G401 (cell line): ENCODE data around the gene RSPH6A. TPM values are rescaled to one million over a fixed set of nuclear protein-coding genes. Genes with fewer than 3 reads are reported as not detected.

ENCODE experiments used
- DNase-seq: peaks from one replicate; pipeline ENCODE4 v3.0.0-alpha.2; 2015; ENCODE audit warnings: low spot score
- in situ Hi-C: cut with HindIII; loops from 2 replicates; pipeline ENCODE4 v1.10.0; 2016; ENCODE audit warnings: low sequenced_read_pairs, mixed read lengths
- total RNA-seq: library from RNA; depleted of rRNA; stranded (reverse); fragments of >200 nt; shearing (Covaris generic); gene quantifications from 2 replicates; pipeline ENCODE4 v1.2.3, GENCODE V29; 2014; rRNA removed

The RSPH6A gene
- total RNA-seq = 0.12 TPM in 1 of 2 replicates, not detected in the other

DNA sequence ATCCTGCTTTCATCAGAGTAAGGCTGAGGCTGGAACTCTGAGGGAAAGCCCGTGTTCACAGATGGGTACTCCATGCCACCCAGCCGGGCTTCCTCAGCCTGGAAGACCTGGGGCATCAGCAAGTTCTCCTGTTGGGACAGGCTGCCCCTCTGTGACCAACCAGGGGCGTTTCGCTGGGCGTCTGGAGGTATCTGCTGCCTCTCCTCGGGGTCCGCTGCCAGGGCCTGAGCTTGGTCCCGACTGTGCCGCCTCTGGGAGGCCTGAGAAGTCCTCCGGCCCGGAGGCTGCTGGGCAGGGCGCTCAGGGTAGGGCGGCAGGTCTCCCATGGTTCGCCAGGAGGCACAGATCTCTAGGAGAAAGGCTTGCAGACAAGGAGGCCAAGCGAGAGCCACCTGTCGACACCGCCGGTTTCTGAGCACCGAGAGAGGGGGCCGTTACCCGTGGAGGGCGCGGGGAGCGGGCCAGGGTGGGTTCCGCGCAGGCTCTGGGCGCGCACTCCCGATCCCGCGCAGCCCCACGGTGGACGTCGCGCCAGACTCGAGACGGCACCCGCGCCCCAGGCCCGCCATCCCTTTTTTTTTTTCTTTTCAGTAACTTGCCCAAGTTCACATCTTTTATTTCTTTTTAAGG is at the start of gene RSPH6A:
Gene RSPH6A (minus strand): TSS at position 458 of the 630 bp plus-strand sequence. CDS start 132 bp downstream, at position 326.
- DNase-seq = no peak
- in situ Hi-C loops = no loop called here

DNA sequence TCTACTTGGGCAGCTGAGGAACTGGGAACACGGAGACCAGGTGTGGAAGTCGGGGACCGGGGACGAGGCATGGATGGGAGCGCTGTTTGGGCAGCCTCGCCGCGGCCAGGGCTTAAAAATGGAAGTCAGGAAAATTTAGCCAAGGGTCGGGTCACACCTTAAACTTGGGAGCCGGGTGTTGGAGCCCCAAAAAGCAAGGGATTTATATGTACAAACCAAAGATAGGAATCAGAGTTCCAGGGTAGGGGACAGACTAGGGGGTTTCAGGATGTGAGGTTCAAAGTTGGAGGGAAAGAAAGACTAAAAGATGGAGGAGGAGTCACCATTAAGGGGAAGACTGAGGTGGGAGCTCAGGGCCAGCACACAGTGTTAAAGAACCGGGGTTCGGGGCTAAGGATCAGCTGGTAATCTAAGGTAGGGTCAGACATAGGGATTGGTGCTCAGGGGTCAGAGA is 49.5 kb upstream of the RSPH6A start:
- in situ Hi-C loops = no loop called here
- DNase-seq = no peak

DNA sequence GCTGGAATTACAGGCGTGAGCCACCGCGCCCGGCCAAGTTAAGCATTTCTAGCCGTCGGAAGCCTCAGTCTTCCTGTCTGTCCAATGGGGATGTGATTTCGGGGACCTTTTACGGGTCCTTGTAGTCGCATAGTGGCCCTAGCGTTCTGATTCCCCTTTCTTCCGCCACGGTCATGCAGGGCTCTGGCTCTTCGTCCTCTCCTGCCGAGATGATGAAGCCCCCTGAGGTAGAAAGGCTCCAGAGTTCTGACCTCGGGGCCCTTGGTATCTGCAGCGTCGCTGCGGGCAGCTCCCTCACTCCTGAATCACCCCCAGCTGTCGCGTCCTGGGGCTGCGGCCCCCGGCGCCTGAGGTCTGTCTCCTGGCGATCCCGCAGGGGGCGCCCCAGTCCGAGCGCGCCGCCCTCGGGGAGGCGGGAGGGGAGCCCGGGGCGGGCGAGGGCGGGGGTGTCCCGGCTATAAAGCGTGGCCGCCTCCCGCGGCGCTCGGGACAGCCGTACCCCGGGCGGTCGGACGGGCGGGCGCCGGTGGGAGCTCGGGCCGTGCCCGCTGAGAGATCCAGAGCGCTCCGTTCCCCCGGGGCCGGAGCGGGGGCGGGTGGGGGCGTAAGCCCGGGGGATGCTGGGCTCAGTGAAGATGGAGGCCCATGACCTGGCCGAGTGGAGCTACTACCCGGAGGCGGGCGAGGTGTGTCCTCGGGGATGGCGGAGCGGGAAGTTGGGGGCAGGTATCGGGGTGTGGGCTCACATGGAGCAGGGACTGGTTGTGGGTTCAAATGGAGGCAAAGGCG is 48.9 kb upstream of the RSPH6A start, which contains the start of gene FOXA3:
Gene FOXA3 (plus strand): TSS at position 487 of the 789 bp plus-strand sequence. CDS start 131 bp downstream, at position 618.
- in situ Hi-C loops = no loop called here
- DNase-seq = no peak

DNA sequence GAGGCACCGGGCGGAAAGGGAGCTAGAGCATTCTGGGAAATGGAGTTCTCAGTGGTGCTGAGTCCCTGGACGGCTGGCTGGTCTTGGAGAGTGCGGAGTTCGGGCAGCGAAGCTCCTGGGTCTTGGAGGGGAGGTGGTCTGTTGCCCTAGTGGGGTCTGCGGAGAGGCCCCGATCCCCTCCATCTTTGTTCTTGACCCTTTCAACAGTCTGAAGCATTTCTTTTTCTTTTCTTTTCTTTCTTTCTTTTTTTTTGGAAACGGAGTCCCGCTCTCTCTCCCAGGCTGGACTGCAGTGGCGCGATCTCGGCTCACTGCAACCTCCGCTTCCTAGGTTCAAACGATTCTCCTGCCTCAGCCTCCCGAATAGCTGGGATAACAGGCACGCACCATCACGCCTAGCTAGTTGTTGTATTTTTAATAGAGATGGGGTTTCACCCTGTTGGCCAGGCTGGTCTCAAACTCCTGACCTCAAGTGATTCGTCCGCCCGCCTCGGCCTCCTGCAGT is 48.3 kb upstream of the RSPH6A start:
- no peak for DNase-seq
- in situ Hi-C loops = no loop called here

DNA sequence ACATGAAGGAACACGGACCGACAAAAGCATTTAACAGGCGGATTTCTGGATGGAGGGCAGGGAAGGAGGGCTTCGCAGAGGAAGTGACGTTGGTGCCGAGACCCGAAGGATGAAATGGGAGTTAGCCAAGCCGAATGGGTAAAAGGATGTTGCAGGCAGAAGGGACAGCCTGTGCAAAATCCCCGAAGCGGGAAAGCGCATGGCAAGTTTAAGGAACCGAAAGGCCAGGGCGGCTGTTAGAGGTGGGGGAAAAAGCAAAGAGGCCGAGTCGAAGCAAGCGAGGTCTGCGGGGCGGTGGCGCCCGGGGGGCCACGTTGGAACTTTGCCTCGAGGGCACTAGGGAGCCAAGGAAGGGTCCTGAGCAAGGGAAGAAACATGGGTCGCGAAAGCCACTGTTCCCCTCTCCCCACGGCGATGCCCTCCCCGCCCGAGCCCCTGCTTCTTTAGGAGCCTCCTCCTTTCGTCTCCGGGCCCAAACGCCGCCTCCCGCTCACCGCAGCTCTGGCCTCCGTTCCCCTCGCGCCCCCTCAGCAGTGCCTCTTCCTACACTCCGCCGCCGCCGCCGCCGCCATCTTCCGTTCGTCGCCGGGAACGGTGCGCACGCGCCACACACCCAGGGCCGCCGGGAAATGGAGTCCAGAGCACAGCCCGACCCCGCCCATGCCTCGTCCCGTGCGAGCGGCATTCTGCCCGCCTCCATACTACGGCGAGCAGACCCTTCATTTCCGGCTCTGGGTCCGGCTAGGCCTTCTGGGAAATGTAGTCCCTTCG is 47.6 kb upstream of the RSPH6A start, which contains the start of gene SYMPK:
Gene SYMPK (minus strand): TSS at position 584 of the 771 bp plus-strand sequence. CDS start 8,652 bp downstream, outside the sequence.
- peak; percentile 99 for DNase-seq
- in situ Hi-C loops = no loop called here

DNA sequence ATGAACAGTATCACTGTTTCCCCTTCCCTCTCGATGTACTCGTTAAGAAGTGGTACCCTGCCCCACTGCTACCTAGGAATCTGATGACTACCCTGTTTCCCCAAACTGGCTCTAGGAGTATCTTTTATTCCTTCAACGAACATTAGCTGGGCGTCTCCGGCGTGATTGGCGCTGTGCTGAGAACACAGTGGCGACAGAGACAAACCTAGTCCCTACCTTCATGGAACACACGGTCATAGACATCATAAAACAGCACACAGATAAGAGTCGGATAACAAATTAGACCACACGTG is 47.1 kb upstream of the RSPH6A start:
- in situ Hi-C loops = no loop called here
- no peak for DNase-seq

DNA sequence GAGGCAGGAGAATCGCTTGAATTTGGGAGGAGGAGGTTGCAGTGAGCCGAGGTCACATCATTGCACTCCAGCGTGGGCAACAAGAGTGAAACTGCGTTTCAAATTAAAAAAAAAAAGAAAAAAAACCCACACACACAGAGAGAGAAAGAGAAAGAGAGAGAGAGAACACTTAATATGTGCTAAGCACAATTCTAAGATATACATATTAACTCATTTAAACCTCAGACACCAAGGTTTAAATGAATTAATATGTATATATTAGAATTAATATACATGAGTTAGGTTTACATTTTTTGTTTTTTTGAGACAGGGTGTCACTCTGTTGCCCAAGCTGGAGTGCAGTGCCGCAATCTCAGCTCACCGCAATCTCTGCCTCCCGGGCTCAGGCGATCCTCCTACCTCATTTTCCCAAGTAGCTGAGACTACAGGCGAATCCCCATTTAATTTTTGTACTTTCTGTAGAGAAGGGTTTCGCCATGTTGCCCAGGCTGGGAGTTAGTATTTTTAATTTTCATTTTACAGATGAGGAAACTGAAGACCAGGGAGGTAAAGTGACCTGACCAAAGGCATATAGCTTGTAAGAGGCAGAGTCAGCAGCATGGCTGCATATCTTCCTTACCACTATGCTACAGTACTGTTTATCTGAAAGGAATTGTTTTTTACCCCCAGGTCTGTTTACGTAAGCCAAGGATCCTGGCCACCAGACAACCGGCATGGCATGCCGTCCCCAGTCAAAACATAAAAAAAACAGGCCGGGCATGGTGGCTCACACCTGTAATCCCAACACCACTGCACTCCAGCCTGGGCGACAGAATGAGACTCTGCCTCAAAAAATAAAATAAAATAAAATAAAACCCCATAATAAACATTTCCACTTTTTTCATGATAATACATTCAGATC is 45.5 kb upstream of the RSPH6A start:
- no peak for DNase-seq
- in situ Hi-C loops = no loop called here

DNA sequence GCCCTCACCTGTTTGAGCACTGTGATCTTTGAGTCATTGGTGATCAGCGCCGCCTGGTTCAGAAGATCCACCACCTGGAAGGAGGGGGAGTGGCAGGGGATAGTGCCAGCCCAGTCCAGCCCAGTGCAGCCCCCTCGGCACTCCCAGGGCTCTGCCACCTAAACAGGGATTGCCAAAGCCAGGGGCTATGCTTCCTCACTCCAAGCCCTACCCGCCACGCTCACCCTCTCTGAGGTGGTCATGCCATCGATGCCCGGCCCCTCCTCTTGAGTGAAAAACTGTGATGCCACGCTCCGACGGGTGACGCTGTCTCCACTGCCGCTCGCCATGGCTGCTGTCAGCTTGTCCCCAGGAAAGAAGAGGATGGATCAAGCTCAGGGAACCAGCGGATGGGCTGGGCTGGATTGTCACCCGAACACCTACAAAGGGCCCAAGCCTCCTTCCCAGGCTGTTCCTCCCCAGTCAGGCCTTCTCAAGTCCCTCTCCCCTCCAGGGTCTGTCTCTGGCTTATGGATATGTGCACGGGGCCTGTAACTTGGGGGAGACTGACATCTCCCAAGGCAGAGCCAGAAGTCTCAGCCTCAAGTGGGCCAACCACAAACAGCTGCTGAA is 39.2 kb upstream of the RSPH6A start:
- in situ Hi-C loops = no loop called here
- DNase-seq = no peak

DNA sequence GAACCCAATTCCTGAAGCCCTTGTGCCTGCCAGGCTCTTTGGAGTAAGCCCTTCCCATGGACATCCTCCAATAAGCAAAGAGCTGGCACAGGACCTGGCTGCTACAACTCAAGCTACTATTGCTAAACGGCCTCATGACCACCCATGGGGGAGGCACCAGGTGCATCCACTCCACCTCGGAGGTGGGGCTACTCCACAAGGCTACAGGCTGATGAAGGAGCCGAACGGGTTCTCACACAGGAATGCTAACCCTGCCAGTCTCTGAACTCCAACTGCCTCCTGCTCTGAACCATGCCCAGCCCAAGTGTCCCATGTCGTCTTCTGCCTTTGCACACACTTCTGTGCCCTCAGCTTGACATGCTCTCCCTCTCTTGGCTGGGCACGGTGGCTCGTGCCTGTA is 37.9 kb upstream of the RSPH6A start:
- in situ Hi-C loops = no loop called here
- peak; percentile 9 for DNase-seq

DNA sequence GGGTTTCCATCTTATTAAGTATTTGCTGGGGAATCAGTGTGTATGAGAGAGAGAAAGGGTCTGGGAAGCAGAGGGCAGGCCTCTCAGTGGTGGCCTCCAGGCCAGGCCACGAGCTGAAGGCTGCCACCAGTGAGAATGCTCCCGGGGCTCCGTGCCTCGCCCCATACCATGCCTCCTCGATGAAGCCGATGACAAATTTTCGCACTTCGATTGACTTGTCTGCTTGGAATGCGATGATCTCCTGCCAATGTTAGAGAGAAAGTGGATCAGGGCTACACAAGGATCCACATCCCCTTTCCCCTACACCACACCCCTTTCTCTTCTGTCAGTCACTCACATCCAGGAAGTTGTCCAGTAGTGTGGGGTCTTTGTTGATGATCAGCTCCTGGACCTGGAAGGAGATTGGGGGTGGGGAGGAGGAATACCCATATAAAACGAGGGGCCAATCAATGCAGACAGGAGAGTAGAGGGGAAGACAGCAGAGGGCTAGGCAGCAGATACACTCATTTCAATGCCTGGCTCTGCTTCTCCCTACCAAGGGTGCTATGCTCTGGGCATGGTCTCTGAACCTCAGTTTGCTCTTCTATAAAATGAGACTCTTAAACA is 37.1 kb upstream of the RSPH6A start:
- in situ Hi-C loops = no loop called here
- DNase-seq = no peak

DNA sequence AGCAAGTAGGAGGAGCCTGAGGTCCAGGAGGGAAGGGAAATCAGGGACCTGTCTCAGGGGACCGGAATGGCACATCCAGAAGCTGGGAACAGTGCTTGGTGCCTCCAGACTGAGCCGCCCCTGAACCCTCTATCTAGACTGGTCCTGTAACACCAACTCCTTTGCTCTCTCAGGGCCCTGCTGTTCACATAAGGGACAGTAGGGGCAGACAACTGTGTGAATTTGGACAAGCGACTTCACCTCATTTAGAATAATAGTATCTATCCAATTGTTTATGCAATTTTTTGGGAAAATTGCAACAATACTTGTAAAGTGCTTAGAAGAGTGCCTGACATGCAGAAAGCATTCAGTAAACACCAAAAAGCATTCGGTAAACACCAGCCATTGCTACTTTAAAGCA is 33.8 kb upstream of the RSPH6A start:
- DNase-seq = no peak
- in situ Hi-C loops = no loop called here

DNA sequence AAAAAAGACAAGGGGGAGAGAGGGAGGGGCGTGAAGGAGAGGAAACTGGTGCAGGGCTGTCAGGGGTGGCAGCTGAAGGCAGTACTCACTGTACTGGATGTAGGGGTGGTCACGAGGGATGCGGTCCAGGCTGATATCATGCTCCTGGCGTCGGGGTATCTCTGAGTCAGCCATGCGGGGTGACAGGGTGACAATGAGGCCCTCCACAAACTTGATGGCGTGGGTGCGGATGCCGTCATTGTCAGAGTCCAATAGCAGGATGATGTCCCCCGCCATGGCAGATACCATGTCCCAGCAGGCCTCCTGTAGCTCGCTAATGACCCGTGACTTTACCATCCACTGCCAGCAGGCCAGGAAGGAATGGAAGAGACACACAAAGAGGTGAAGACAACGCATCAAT is 32.6 kb upstream of the RSPH6A start:
- in situ Hi-C loops = no loop called here
- DNase-seq = no peak

DNA sequence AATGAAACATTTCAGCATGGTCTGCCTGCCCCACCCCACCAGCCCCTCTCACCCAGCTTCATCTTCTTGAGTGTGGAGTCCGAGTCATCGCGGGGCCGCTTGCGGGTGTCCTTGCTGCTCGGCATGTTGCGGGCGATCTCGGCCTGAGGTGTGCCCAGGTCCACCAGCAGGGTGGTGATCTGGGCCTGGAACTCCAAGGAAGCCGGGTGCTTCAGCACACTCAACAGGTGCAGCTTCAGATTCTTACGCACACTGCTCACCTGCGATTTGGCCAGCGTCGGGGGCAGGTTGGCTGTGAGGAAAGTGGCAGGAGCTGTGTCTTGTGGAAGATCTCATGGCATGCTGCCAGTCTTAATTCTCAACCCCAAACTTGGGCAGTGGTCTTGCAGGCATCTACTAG is 27.1 kb upstream of the RSPH6A start:
- in situ Hi-C loops = no loop called here
- DNase-seq = no peak

DNA sequence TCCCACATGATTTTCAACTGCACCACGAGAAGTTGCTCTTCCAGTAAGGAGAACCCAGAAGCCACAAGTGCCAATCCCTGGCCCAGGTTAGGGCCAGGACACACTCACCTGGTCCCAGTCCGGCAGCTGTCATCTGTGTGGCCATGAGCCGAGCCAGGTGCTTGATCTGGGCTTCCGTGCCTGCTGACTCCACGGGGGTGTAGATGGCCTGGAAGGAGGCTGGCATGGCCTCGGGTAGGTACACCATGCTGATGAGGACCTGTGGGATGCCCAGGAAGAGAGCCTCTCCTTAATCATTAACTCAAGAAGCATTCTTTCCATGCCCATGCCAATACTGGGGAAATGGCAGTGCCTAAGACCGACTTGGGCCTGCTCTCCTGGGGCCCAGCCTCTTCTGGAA is 19.9 kb upstream of the RSPH6A start:
- in situ Hi-C loops = no loop called here
- DNase-seq = no peak

DNA sequence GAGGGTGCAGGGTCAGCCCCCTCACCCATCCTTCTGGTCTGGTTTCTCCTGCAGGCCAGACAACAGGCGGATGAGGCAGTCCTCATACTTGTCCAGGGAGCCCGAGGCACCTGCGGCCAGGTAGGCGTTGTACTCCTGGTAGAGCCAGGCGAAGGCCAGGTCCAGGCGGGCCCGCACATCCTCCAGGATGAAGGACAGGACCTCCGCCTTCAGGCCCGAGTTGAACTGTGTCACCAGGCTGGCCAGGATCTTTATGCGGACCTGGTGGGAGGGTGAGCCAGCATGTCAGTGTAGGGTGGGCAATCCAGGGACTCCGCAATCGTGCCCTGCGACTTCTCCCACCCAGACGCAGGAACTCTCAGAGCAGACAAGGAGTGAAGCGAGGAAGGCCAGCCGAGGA is 13.8 kb upstream of the RSPH6A start:
- in situ Hi-C loops = no loop called here
- DNase-seq = no peak

DNA sequence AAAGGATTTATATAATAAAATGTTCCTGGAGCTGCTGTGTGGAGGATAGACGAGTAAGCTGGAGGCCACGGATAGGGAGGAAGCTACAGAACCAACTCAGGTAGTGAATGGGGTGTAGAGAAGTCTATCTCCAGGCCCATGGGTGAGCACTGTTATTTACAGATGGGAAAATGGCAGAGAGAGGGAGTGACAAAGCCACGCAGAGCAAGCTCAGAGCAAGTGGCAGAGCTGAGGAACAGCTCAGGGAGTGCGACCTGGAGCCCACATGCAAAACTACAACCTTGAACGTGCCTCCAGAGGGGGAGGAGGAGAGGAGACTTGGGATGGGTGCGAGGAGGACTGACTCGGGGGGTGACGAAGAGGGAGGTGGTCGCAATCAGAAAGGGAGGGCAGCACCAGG is 13.4 kb upstream of the RSPH6A start:
- in situ Hi-C loops = no loop called here
- no peak for DNase-seq

DNA sequence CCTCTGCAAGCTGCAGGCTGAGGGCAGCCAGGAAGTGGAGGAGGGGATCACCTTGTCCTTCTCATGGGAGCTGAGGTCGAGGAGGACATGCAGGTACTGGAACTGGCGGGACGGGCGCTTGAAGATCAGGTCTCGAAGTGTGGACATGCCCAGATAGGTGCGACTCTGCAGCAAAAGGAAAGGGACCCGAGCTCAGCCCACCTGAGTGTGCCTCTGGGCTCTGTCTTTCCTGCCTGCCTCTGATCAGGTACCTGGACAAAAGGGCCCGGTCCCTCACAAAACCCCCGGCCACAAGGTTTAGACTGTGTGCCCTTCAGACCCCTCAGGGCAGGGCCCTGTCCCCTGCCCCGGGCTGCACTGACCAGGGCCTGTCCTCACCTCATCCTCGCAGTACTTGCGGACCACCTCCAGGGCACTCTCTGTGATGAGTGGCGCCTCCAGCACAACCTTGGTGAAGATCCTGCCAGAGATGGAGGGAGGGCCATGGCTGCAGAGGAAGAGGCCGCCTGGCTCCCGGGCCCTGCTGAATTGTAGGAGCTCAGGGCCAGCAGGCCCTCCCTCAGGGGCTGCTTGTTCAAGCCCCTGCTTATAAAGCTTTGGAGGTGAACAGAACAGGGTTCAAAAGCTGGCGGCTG is 12.5 kb upstream of the RSPH6A start:
- no peak for DNase-seq
- in situ Hi-C loops = no loop called here

DNA sequence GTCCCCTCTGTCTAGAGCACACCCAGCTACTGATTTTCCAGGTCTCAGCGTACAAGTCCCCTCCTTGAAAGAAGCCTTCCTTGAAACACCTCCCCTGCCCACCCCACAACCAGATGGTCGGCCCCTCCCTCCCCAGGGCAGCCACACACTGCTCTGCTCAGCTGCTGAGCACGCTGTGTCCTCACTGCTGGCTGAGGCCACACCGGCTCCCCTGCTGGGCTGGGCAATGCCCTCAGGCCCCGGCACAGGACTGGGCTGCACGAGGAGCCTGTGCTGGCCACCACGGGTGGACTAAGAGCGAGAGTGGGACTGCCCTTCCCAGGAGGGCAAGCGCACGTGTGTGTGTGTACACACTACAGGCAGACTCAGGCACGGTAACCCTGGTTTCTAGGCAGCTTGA is 11.8 kb upstream of the RSPH6A start:
- in situ Hi-C loops = no loop called here

More for the DNA sequence above, 11.8 kb upstream of the RSPH6A start:
- no peak for DNase-seq
